ENCODE data around the gene SCAMP1. TPM values are rescaled to one million over a fixed set of nuclear protein-coding genes. Genes with fewer than 3 reads are reported as not detected.

The SCAMP1 gene
- total RNA-seq, 1 experiment from 2014 or later = 43.8 TPM

- Mint-ChIP-seq H3K9me3 (no peaks in the 10 kb centered on the region), H3K4me1 (peaks cover 40% of the 10 kb centered on the region), H3K4me3 (no peak overlapping the region), H3K27ac (no peak overlapping the region), H3K36me3 (peaks cover 3% of the 10 kb centered on the region; the same call in 1 of the 2 replicates), H3K27me3 (ENCODE audit: low read depth) (no peaks in the 10 kb centered on the region)
- CTCF ChIA-PET = no interaction called here
- POLR2A ChIA-PET = no interaction called here
- TF ChIP-seq MXD4 (CRISPR knock-in tag; IDR thresholded peaks at IDR 0.05; ENCODE audit: borderline replicate concordance) (no peak), ZNF416 (CRISPR knock-in tag; IDR thresholded peaks at IDR 0.05) (no peak), FOXP4 (CRISPR knock-in tag; IDR thresholded peaks at IDR 0.05) (no peak), PREB (CRISPR knock-in tag; IDR thresholded peaks at IDR 0.05; ENCODE audit: borderline replicate concordance) (no peak), STAT6 (CRISPR knock-in tag; conservative IDR thresholded peaks at IDR 0.05; ENCODE audit: low read depth) (no peak), ATF3 (CRISPR knock-in tag; conservative IDR thresholded peaks at IDR 0.05) (no peak), E2F5 (CRISPR knock-in tag; IDR thresholded peaks at IDR 0.05) (no peak), FOXK1 (CRISPR knock-in tag; IDR thresholded peaks at IDR 0.05) (no peak), ZNF232 (CRISPR knock-in tag; IDR thresholded peaks at IDR 0.05) (no peak), GRHL2 (CRISPR knock-in tag; IDR thresholded peaks at IDR 0.05; ENCODE audit: insufficient replicate concordance, severe bottlenecking) (no peak), USF1 (CRISPR knock-in tag; IDR thresholded peaks at IDR 0.05) (no peak), ZMAT4 (CRISPR knock-in tag; IDR thresholded peaks at IDR 0.05) (no peak), MYBL2 (CRISPR knock-in tag; IDR thresholded peaks at IDR 0.05) (no peak), ZBTB21 (CRISPR knock-in tag; IDR thresholded peaks at IDR 0.05; ENCODE audit: borderline replicate concordance) (no peak), ZNF671 (CRISPR knock-in tag; IDR thresholded peaks at IDR 0.05) (no peak), CTCF (IDR thresholded peaks at IDR 0.05) (no peak), ZNF423 (CRISPR knock-in tag; IDR thresholded peaks at IDR 0.05) (no peak)
- DNase-seq (ENCODE audit: low spot score) (no peak), ATAC-seq (no peak)
Observed at GRCh38 chr5:78513441-78513840, 153.0 kb downstream of the SCAMP1 start.

Data from WTC11 (cell line).